GM18507 (cell line): ENCODE results near the gene ZKSCAN8.

ENCODE experiments used
- DNase-seq: peaks from one replicate; pipeline ENCODE4 v3.0.0; 2011; ENCODE audit warnings: low read depth; ENCODE audit not compliant: insufficient read length; ENCODE audit errors: extremely low spot score
- FAIRE-seq: peaks from 2 replicates; lab custom pipeline; 2011; peaks lifted over from hg19 to GRCh38; lab: Jason Lieb, UNC

Gene ZKSCAN8

DNA sequence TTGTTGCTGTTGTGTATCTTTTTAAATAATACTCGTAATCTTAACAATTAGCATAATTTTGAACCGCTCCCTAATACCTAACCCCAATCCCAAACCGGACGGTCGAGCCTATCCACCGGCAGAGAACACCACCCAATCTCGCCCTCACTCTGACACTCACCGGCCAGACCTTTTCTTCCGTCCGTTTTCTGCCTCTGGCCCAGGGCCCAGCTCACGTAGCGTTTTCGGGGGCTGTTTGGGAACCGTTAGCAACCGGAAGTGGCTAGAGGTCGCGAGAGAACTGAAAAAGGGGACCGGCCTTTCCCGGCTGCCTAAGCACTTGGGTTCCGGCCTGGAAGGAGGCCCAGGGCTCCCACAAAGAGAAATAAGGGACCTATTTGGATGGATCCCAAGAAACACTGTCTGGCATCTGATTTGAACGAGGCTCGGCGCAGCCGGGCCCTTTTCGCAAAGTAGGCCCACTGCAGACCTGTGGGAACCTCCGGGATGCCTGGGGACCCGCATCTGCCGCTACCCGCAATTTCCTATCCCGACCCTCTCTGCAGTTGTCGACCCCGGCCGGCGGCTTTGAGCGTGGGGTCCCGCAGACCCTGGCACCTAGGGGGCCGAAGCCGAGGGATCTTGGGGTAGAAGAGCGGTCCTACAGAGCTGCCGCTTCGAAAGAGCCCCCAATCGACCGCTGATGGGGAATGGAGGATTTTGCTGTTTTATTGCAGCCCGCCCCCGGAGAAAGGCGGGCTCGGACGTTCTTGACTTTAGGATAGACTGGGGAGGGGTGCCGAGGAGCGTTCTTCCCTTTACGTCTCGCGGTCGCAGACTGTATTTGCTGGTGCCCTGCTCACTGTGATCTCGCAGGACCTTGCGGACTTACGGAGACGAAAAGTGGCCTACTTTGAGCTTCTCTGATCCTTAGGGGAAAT lies 4.8 kb upstream of the ZKSCAN8 start:
- DNase-seq, result peak; percentile 61
- FAIRE-seq, result peak; percentile 90

DNA sequence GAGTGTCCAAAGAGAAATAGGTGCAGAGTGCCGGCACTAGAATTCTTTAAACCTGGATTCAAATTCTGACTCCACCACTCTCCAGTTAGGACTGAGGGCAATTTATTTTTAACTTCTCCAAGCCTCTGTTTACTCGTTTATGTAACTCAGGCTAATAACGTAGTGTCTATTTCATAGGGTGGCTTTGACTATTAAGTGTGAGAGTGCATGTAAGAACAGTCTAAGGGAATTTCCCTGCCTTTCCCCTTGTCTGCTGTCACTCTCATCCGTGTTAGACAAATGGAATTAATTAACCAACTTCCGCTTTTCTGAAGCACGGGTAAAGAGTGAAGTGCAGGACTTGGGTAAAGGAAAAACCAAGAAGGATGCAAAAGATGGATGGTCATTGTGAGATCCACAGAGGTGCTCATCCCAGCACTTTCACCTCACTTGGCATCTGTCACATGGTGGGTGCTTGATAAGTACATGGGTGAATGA lies 4.1 kb upstream of the ZKSCAN8 start:
- DNase-seq (no peak), FAIRE-seq (peak; percentile 68)

DNA sequence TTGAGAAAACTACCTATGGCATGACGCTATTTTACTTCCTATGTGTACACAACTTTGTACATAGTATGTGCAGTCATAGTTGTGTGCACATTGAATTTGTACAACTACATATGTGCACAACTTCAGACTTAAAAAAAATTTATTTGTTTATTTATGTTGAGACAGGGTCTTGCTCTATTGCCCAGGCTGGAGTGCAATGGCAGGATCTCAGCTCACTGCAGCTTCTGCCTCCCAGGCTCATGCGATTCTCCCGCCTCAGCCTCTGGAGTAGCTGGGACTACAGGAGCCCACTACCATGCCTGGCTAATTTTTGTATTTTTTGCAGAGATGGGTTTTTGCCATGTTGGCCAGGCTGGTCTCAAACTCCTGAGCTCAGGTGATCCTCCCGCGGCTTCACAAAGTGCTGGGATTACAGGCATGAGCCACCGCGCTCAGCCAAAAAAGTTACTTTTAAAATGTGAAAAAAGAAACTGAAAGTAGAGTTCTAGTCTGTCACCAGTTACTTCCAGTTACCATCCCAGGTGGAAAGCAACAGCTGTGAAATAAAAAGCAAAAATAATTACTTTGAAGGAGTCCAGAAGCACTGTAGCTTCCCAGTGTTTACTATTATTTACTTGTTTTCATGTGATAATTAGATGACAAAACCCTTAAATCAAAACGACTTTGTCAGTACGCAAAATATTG lies 1.7 kb upstream of the ZKSCAN8 start:
- DNase-seq, result no peak
- FAIRE-seq, result no peak

DNA sequence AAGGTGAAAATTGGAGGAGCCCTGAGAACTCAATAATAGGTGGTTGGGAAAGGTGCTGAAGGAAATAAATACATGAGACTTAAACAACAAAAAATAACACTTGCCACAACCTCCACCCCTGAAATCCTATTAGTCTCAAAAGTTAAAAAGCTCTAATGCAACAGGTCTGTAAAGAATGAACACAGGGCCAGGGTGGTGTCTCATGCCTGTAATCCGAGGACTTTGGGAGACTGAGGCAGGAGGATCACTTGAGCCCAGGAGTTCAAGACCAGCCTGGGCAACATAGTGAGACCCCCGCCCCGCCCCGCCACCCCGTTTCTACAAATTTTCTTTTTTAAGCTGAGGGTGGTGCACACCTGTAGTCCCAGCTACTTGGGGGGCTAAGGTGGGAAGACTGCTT lies 1.1 kb upstream of the ZKSCAN8 start:
- DNase-seq (no peak), FAIRE-seq (no peak)

DNA sequence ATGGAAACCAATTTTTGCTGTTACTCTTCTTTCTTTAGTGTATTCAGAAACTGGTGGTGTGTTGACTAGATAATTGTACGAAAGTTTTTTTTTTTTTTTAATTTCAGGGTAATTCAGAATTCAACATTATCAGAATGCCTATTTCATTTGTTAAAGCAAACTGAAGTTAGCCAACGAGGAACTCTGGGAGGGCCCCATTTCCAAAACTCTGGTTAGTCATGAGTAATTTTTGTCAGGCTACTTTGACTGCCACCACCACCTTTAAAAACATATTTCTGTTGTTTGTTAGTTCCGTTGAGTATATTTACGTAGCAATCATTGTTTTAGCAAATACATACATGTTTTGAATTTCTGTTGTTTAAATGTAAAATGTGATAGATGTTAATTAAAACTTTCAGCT lies 763 bp downstream of the ZKSCAN8 start:
- DNase-seq (no peak), FAIRE-seq (no peak)

DNA sequence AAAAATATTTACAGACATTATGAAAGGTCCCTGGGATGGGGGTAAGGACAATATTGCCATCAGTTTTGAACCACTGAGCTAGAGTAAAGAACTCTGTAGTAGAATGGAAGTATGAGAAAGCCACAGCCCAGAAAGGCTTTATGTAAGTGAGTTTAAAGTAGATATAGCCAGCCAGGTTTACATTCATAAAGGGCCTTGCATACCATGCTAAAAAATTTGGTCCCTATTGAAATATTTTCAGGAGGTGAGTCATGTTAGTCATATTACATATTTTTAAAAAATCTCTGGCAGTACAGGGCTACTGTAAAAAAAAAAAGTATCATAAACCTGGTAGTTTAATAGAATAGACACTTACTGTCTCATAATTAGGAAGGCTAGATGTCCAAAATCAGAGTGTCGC lies 3.5 kb downstream of the ZKSCAN8 start:
- DNase-seq, result no peak
- FAIRE-seq, result no peak

DNA sequence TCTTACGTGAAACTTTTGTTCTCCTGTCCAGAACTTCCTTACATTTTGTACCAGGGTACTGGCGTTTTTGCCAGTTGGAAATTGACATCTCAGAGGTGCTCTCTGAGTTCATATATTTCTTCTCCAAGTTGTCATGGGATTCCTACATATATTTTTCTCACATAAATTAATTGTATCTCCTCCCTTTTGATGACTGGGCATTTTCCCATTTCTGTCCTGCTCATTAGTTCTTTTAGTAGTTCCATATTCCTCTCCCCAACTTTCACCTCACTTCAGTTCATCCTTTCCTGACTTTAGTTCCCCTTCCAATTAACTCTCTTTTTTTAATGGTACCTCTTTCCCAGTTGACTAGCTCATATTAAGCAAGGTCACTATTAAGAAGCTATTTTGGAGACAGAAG lies 10.8 kb downstream of the ZKSCAN8 start:
- DNase-seq (no peak), FAIRE-seq (no peak)

DNA sequence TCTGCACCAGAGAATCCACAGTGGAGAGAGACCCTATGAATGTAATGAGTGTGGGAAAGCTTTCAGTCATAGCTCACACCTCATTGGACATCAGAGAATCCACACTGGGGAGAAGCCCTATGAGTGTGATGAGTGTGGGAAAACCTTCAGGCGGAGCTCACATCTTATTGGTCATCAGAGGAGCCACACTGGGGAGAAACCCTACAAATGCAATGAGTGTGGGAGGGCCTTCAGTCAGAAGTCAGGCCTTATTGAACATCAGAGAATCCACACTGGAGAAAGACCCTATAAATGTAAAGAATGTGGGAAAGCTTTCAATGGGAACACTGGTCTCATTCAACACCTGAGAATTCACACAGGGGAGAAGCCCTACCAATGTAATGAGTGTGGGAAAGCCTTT lies 11.9 kb downstream of the ZKSCAN8 start:
- DNase-seq (no peak), FAIRE-seq (no peak)

DNA sequence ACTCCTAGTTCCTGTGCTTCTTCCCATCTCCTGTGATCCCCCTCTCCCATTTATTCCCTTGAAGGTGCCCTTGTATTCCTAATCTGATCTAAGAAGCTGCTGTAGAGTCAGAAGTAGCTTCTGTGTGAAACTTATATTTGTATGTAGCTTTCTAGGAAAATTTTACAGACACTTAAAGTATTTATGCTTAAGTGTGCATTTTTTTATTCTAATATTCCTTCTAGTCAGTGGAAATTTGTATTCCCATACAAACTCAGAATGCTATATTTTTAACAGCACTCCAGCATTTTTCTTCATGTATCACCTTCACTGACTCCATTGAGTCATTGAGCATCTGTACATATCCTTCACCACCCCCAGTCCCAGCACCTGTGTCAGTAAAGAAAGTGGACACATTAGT lies 12.7 kb downstream of the ZKSCAN8 start:
- FAIRE-seq (no peak), DNase-seq (no peak)

DNA sequence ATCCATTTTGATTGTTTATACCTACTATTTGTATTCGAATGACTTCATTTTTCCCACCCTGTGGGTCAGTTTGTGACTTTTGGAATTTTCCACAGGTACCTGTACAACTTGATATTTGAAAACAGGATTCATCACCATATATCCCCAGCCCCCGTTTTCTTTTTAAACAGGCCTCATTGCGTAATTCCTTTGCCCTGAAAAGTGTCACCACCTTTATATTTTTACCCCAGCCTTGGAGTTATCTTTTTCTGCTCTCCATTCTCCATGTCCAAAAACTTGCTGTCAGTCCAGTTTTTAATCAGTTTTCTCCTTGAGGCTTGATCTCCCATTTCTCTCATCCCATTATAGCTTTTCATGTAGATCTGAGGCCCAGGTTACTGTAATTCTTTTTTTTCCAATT lies 16.6 kb downstream of the ZKSCAN8 start:
- no peak for FAIRE-seq
- DNase-seq, result no peak

DNA sequence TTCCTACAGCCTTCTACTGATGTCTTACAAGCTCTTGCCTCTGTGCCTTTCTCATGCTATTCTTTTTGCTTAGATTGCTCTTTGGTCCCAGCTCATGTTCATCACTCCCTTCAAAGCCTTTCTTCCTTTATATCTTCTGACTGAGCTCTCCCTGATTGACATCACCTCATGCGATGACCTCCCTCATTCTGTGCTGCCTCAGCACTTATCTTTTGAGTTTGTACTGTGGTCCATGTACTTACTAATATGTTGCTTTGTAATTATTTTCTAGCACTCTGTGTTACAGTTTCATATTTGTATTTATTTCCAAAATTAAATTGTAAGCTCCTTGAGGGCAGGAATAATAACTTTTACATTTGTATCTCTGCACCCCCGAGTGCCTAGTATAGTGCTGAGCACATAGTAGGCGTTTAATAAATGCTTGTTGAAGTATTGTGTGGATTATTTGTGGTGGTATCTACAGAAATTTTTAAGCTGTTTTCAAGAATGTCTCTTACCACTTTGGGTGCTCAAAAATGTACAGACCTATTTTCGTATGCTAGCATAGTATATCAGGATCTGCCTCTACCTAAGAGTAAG lies 17.4 kb downstream of the ZKSCAN8 start:
- FAIRE-seq, result no peak
- DNase-seq, result no peak

DNA sequence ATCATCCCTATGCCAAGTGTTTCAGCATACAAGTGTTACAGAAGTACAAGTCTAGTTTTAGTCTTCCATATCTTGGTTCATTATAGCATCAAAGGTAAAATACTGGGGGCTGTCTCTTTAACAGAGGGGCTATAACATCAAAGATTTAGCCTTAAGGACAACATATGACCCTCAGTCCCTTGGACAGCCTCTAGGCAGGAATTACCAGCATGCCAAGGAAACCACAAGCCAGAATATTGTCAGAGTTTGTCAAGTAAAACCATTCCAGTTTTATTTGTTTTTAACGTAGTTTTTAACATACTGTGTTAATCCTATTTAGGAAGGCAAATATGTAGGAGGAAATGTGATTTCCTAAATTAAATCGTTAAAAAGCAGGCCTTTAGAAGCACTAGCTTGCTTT lies 18.6 kb downstream of the ZKSCAN8 start:
- FAIRE-seq, result no peak

DNA sequence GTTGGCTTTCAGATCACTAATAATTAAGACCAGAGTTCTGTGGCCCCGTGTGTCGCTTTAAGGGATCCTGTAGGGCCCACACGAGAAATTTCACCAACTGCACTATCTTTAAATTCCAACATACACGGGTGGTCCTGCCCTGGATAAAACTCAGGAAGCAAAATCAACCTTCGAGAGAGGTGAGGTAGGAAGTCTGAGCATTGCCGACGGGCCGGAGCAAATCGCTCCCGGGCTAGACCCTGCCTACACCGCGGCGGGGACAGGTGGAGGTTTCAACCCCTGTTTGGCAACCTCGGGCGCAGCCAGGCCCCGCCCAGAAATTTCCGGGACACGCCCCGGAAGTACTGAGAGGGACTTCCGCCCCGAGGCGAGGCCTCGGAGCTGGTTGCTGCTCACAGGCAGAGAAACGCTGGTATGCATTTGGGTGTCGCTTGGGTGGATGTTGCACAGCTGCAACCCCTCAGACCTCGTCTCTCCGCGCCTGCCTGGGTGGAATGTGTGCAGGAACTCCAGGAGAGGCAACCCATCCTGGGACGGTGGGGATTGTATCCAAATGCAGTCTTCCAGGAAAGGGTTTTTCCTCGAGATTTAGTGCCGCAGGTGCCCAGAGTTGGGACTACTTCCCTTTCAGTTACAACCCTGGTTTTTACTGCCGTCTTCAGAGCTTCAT lies 19.9 kb downstream of the ZKSCAN8 start:
- peak; percentile 76 for DNase-seq
- peak; percentile 83 for FAIRE-seq

More for the DNA sequence above, 18.6 kb downstream of the ZKSCAN8 start:
- DNase-seq, result no peak

DNA sequence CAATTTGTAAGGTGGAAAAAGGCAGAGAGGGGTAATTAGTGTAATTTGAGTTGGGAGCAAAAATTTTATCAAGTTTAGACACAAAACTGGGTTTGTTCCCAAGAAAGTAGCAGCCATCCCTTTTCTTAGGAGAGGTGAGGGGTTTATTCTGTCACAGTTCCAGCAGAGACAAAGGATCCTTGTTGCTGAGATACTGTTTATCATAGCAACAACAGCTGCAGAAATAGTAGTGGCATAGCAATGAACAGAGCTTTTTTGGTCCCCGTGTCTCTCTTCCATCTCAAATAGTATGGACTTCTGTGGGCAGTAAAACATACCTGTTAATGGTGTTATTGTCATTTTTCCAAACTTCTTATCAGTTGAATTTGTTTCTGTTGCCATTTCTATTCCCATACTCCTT lies 23.9 kb downstream of the ZKSCAN8 start:
- FAIRE-seq (no peak), DNase-seq (no peak)

DNA sequence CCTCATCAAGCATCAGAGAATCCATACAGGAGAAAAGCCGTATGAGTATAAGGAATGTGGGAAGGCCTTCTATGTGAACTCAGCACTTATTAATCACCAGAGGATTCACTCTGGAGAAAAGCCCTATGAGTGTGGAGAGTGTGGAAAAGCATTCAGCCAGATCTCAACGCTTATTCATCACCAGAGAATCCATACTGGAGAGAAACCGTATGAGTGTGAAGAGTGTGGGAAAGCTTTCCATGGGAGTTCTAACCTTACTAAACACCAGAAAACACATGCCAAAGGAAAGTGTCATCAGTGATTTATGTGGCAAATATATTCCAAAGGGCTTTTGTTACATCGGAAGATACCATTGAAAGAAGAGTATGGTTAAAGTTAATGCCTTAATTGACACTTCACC lies 25.4 kb downstream of the ZKSCAN8 start:
- FAIRE-seq (no peak), DNase-seq (no peak)

DNA sequence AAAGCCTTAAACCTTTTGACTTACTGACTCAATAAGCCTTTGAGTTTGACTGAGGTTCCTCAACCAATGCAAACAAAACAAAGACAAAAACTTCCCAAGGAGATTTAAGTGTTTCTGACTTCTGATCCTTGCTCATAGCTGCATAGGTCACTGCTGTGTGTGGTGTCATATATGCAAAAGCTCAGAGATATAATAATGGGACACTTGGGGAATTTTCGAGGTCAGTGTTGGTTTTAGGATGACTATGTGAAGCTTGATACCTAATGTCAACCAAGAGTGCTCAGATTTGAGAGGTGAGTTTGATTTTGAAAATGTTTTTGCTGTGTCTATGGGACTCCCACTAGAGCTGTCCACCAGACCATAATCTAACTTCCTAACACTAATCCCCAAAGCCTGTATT lies 26.2 kb downstream of the ZKSCAN8 start:
- no peak for DNase-seq
- no peak for FAIRE-seq

DNA sequence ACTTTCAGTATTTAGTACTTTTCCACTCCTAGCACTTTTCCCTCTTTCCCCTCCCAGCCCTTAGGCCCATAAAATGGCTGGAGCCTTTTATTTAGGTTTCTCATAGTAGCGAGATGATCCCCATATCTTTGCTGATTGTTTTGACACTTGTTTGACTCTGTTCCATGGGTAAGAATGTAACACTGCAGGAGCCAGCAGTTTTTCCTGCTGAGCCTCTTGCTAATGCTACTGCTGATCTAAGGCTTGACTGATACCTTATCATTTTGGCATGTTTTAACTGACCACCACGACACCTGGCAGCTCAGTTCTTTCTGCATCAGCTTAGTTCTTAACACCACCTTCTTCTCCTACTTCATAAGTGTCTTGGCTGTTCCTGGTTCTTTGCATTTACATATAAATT lies 29.6 kb downstream of the ZKSCAN8 start:
- DNase-seq, result no peak
- no peak for FAIRE-seq

DNA sequence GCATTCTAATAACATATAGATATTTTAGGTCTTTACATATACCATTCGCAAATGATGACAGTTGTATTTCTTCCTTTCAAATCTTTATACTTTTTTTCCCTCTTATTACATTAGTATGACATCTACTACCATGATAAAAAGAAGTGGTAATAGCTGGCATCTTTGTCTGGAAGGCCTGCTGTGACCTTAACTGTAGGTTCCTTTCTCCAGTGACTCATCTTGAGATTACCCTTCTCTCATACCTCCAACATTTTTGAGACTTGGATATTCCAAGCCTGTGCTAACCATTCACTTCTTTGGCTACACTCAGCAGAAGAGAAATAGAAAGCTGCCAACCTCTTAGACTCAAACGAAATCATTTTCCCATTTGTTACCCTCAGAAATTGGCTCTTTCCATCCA lies 30.3 kb downstream of the ZKSCAN8 start:
- DNase-seq (no peak), FAIRE-seq (no peak)

DNA sequence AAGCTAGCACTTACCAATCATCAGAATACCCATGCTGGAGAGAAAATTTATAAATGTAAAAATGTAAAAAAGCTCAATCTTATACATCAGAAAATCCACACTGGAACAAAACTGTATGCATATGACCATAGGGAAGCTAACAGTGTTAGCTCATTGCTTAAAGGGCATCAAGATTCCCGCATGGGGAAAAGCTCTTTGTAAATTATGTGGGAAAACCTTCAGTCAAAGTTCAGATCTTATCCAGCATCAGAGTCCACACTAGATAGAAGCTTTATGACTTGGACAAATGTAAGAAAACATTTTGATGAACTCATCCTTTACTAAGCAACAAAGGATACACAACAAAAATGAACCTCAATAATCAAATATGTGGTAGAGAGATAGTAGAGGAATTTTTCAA lies 34.7 kb downstream of the ZKSCAN8 start:
- DNase-seq (no peak), FAIRE-seq (no peak)

DNA sequence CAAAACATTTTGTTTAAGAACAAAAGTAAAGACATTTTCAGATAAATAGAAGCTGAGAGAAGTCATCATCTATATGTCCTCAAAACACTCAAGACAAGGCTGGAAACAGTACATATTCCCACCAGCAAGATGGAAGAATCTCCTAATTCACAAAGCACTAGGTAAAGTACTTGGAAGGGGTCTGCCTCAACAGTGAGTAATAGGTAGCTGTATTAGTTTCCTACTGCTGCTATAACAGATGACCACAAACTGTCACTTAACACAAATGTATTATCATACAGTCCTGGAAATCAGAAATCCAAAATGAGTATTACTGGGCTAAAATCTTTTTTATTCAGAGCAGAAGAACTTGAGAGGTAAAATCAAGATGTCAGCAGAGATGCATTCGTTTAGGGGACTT lies 40.6 kb downstream of the ZKSCAN8 start:
- no peak for FAIRE-seq
- no peak for DNase-seq
